K562 (cell line): ENCODE data around the gene PPP1R10. TPM values are rescaled to one million over a fixed set of nuclear protein-coding genes. Genes with fewer than 3 reads are reported as not detected.
A peak's percentile ranks its signal among the peaks of the same experiment; 100 is the strongest.

ENCODE experiments used
- ARID1B ChIP-seq: fragments of 450-650 bp; IDR thresholded peaks from 2 replicates; pipeline ENCODE4 v1.6.1; 2016; ENCODE audit warnings: antibody characterized with exemption, mild to moderate bottlenecking, inconsistent platforms
- CHCHD3 ChIP-seq: fragments of 250-450 bp; sonication (Bioruptor Pico); IDR thresholded peaks from 2 replicates; pipeline ENCODE4 v2.1.2; 2022; ENCODE audit warnings: mild to moderate bottlenecking
- CREB3L1 ChIP-seq: fragments of 450-650 bp; IDR thresholded peaks from 2 replicates; pipeline ENCODE4 v1.6.1; 2014; ENCODE audit warnings: low read depth, mild to moderate bottlenecking, moderate library complexity, borderline replicate concordance
- FOSL1 ChIP-seq: fragments of 200-800 bp; sonication (Bioruptor generic); conservative IDR thresholded peaks from 2 replicates; pipeline ENCODE4 v1.6.1; 2016; ENCODE audit warnings: missing genetic modification characterization, missing compliant biosample characterization
- HLTF ChIP-seq: fragments of 450-650 bp; IDR thresholded peaks from 2 replicates; pipeline ENCODE4 v1.6.1; 2016
- PBX2 ChIP-seq, 2 experiments: IDR thresholded peaks in 1 of 2; conservative IDR thresholded peaks in 1 of 2; 2 replicates each; pipeline ENCODE4 v1.6.1; 2016; ENCODE audit warnings: low read depth in 2 of 2, mild to moderate bottlenecking in 1 of 2, missing compliant biosample characterization in 1 of 2, missing genetic modification characterization in 1 of 2, moderate library complexity in 1 of 2
- REST ChIP-seq, 2 experiments: fragments of 450-650 bp; formaldehyde crosslinking in 1 of 2; IDR thresholded peaks; 2 replicates each; pipeline versions ENCODE4 v1.4.0 to v1.6.1; 2014 to 2020; ENCODE audit warnings: mild to moderate bottlenecking in 2 of 2, borderline replicate concordance in 1 of 2, low read depth in 1 of 2
- TRIM28 ChIP-seq: fragments of 450-650 bp; IDR thresholded peaks from 2 replicates; pipeline ENCODE4 v1.6.1; 2017
- XRCC3 ChIP-seq: fragments of 450-650 bp; IDR thresholded peaks from 2 replicates; pipeline ENCODE4 v1.6.1; 2017; ENCODE audit warnings: mild to moderate bottlenecking, moderate library complexity
- ZNF23 ChIP-seq: fragments of 250-450 bp; sonication (Bioruptor Pico); IDR thresholded peaks from 2 replicates; pipeline ENCODE4 v1.4.0; 2020; ENCODE audit warnings: mild to moderate bottlenecking
- ZNF507 ChIP-seq: conservative IDR thresholded peaks from 2 replicates; pipeline ENCODE4 v1.6.1; 2017; ENCODE audit warnings: missing genetic modification characterization, missing compliant biosample characterization
- ZNF639 ChIP-seq, 2 experiments: fragments of 200-800 bp in 1 of 2; sonication (Bioruptor generic) in 1 of 2; sonication (generic) in 1 of 2; formaldehyde crosslinking in 1 of 2; IDR thresholded peaks in 1 of 2; conservative IDR thresholded peaks in 1 of 2; 2 replicates each; pipeline versions ENCODE4 v1.5.0 to v1.6.1; 2016 to 2020; ENCODE audit warnings: missing compliant biosample characterization in 1 of 2, missing genetic modification characterization in 1 of 2, missing genetic modification reagents in 1 of 2
- polyA plus RNA-seq, 8 experiments: library from polyadenylated mRNA; depleted of rRNA in 4 of 8; stranded (reverse) in 5 of 8; unstranded in 3 of 8; fragments of >200 nt; fragmentation: Nextera tagmentation in 2 of 8; fragmentation: Illumina TruSeq in 1 of 8; extraction: Ambion mirVana in 2 of 8; extraction: Trizol in 1 of 8; gene quantifications; 2 replicates each; pipeline versions ENCODE4 v1.2.1 to v1.2.3, GENCODE V29; 2011 to 2014; ENCODE audit warnings: inconsistent platforms in 1 of 8, missing spikeins in 1 of 8
- total RNA-seq, 7 experiments: library from RNA; depleted of rRNA in 6 of 7; stranded (reverse); fragments of >200 nt in 6 of 7; fragmentation: Illumina TruSeq in 2 of 7; extraction: Trizol in 2 of 7; gene quantifications; 2 replicates each; pipeline versions ENCODE4 v1.2.1 to v1.2.3, GENCODE V29; 2011 to 2021; ENCODE audit warnings: low replicate concordance in 1 of 7

The PPP1R10 gene
- total and polyA plus RNA-seq, 9 of the 15 experiments (the other 6 are each of a cell fraction or from before 2014, with no cell fraction given), result 14.1 to 65.5 (median 32.6) TPM

- no peak for TF ChIP-seq FOSL1 (tag)
- peak; percentile 52; the same call in 1 of the 2 replicates for TF ChIP-seq ARID1B
- TF ChIP-seq XRCC3, result no peak
- TF ChIP-seq ZNF507 (tag), result no peak
- TF ChIP-seq PBX2 (CRISPR knock-in tag; IDR thresholded peaks at IDR 0.05; ENCODE audit: low read depth), result no peak
- no peak for TF ChIP-seq PBX2 (tag; conservative IDR thresholded peaks at IDR 0.05; ENCODE audit: low read depth)
- peak; percentile 78 for TF ChIP-seq CREB3L1
- no peak for TF ChIP-seq ZNF639 (CRISPR knock-in tag; conservative IDR thresholded peaks at IDR 0.05 in 1 of 2, IDR thresholded peaks at IDR 0.05 in 1 of 2)
- peak; percentile 97 for TF ChIP-seq CHCHD3 (CRISPR knock-in tag)
- peak; percentile 12; the same call in 1 of the 2 replicates for TF ChIP-seq ZNF23
- TF ChIP-seq TRIM28, result no peak
- TF ChIP-seq HLTF, result 0 out of 2 replicates have a peak, but pooled peaks have one; percentile 60
- no peak for TF ChIP-seq REST (IDR thresholded peaks at IDR 0.05; ENCODE audit: borderline replicate concordance)
- TF ChIP-seq REST (CRISPR knock-in tag; IDR thresholded peaks at IDR 0.05; ENCODE audit: low read depth), result peak; percentile 80
These were observed at the start of gene PPP1R10 (continued) for GRCh38 chr6:30616811-30617564.
